HG03135 (cell line): ENCODE measurements around the gene COX11.
A peak's percentile ranks its signal among the peaks of the same experiment; 100 is the strongest.

Source experiments
- ATAC-seq: cut with Tn5 transposase; IDR thresholded peaks from one replicate; pipeline ENCODE4 v1.9.1; 2021; ENCODE audit warnings: mild to moderate bottlenecking, moderate library complexity; ENCODE audit not compliant: unreplicated experiment

The COX11 gene

GRCh38 chr17:54968988-54969332, 506 bp upstream of the COX11 start:
- peak; percentile 35 for ATAC-seq

GRCh38 chr17:54967621-54968261, 713 bp downstream of the COX11 start:
- ATAC-seq: peak; percentile 26

- ATAC-seq: no peak
Observed at GRCh38 chr17:54956791-54957190, 11.7 kb downstream of the COX11 start.

GRCh38 chr17:54951286-54951685, 17.2 kb downstream of the COX11 start:
- no peak for ATAC-seq

DNA sequence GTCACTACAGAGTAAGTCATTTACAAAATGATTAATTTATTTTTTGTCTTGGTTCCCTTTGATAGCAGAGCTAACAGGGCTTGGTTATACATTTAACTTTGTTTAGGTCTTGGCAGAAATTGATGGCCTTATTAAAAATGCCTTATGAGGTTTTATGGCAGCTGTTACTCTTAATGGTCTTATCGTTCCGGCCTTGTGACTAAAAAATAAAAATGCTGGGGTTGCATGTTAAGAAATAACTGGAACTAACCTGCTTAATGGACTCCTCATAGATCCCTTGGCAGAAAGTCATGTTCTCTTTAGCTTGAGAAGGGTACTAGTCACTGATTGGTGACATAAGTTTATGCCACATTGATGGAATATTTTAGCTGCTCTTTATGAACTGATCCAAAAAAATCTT, 18.3 kb downstream of the COX11 start:
- ATAC-seq: no peak

- ATAC-seq: no peak
Observed at GRCh38 chr17:54948380-54948779, 20.1 kb downstream of the COX11 start.

GRCh38 chr17:54947396-54947795, 21.1 kb downstream of the COX11 start:
- ATAC-seq: no peak

- no peak for ATAC-seq
Observed at GRCh38 chr17:54945671-54946070, 22.8 kb downstream of the COX11 start.

- ATAC-seq: no peak
Observed at GRCh38 chr17:54945231-54945630, 23.2 kb downstream of the COX11 start.

- ATAC-seq: no peak
Observed at GRCh38 chr17:54944796-54945195, 23.7 kb downstream of the COX11 start.

- no peak for ATAC-seq
Observed at GRCh38 chr17:54941285-54941684, 27.2 kb downstream of the COX11 start.

DNA sequence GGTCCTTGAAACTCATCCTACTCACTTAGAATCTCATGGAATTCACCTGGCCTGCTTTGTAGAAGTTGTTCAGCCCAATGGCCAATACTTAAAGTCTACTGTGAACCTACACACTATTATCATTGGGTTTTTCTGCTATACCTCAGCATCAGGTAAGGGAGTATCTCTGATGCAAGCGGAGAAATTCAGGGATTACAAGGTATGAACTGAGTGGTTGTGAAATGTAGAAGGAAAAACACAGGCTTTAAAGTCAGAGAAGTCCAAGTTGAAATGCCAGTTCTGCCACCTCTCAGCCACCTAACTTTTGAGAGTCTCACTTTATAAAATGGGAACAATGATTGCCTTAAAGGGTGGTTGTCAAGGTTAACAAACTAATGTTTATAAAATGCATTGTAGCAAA, 31.0 kb downstream of the COX11 start:
- ATAC-seq: no peak

- no peak for ATAC-seq
Observed at GRCh38 chr17:54937018-54937417, 31.4 kb downstream of the COX11 start.

GRCh38 chr17:54935471-54935870, 33.0 kb downstream of the COX11 start:
- ATAC-seq: no peak

DNA sequence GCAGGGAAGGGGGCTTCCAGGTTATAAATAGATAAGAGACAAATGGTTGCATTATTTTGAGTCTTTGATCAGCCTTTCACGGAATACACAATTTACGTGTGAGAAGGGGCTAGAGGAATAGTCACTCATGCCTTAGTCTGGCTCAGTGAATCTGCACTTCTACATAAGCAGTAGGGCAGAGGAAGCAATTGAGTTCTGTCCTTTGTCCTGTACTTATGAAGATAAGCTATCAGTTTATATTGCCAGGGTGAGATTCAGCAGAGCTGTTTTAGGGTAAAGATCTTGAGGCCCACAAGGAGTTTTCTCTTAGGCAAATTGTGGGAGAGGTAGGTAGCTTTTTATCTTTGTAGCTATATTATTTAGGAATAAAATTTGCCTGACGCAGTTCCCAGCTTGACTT, 34.5 kb downstream of the COX11 start:
- ATAC-seq: no peak

GRCh38 chr17:54932711-54933110, 35.7 kb downstream of the COX11 start:
- ATAC-seq: no peak

GRCh38 chr17:54927525-54927924, 40.9 kb downstream of the COX11 start:
- ATAC-seq: no peak

DNA sequence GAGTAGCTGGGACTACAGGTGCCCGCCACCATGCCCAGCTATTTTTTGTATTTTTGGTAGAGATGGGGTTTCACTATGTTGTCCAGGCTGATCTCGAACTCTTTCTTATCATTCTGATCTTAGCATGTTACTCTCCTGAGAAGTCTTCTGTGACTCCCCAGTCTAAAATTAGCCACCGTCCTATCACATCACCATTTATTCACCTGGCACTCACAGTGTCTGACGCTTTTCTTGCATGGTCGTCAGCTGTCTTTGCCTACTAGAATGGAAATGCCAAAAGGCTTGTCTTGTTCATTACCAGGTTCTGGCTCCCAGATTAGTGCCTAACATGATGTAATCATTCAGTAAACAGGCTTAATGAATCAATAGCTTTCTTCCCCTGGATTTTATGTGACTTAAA, 44.0 kb downstream of the COX11 start:
- no peak for ATAC-seq

DNA sequence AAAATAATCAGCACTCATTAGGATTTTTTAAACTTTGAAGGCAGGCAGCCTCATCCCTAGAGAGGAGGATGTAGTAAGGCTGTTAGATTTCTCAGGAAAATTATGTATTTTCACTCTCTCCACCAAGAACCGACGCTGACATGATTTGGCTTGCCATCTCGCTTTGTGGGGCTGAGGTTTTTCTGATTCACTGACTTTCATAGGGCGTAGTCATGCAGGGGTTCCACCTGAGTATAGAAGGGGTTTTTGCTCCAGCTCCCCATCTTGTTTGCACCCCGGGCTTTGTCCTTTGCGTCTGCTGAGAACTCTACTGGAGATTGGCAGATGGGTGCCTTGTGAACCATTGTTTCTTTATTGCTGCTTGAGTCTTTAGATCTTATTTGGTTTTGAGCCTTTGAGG, 47.6 kb downstream of the COX11 start:
- no peak for ATAC-seq

GRCh38 chr17:54919425-54919824, 49.0 kb downstream of the COX11 start:
- no peak for ATAC-seq

DNA sequence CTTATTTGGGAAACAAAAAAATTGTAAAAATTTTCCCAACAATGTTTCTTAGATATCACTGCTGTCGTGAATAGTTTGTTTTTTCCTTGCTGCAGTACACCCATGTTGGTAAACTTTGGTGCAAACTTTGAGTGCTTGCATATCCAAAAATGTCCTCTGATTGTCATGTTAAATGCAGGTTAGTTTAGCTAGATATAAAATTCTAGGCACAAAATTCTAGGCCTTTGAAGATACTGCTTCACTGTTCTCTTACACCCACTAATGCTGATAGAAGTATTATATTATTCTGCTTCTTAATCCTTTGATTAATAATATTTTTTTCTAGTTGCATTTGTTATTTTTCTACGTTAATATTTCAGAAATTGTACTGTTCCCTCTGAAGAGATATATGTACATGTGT, 51.7 kb downstream of the COX11 start:
- no peak for ATAC-seq
